OCI-LY3 (cell line): ENCODE data around the gene FARP1.

ENCODE experiments used
- H2AFZ ChIP-seq: fragments of 200-600, 300-600 bp; shearing (Covaris generic); 2 replicates; pipeline ENCODE4 v1.6.0; 2014; ENCODE audit warnings: antibody characterized with exemption, low read depth, low read length
- H3K27ac ChIP-seq: fragments of 200-600, 300-600 bp; sonication (generic); 2 replicates; pipeline ENCODE4 v1.5.1; 2014; ENCODE audit warnings: mild to moderate bottlenecking, low read length, moderate library complexity, mixed read lengths
- H3K27me3 ChIP-seq: fragments of 200-600, 300-600 bp; sonication (generic); 2 replicates; pipeline ENCODE4 v1.6.1; 2014; ENCODE audit warnings: low read depth, low read length, mixed read lengths
- H3K36me3 ChIP-seq: fragments of 200-600, 300-600 bp; sonication (generic); replicated peaks from 2 replicates; pipeline ENCODE3; 2014; ENCODE audit warnings: low read depth, low read length, mixed read lengths
- H3K4me1 ChIP-seq: fragments of 300-600, 200-600 bp; sonication (generic); 2 replicates; pipeline ENCODE4 v1.6.1; 2014; ENCODE audit warnings: low read length, mixed read lengths
- H3K4me2 ChIP-seq: fragments of 200-600, 300-600 bp; sonication (generic); 2 replicates; pipeline ENCODE4 v1.6.1; 2014; ENCODE audit warnings: low read length, mixed read lengths
- H3K4me3 ChIP-seq: fragments of 300-600, 200-600 bp; sonication (generic); 2 replicates; pipeline ENCODE4 v1.5.1; 2014; ENCODE audit warnings: antibody characterized with exemption, mild to moderate bottlenecking, low read length, moderate library complexity
- H3K79me2 ChIP-seq: fragments of 300-600, 200-600 bp; shearing (Covaris generic); 2 replicates; pipeline ENCODE4 v1.6.1; 2014; ENCODE audit warnings: mild to moderate bottlenecking, low read length, mixed read lengths
- H3K9ac ChIP-seq: fragments of 300-600, 200-600 bp; shearing (Covaris generic); 2 replicates; pipeline ENCODE4 v1.6.0; 2014; ENCODE audit warnings: mild to moderate bottlenecking, low read length, moderate library complexity
- H3K9me3 ChIP-seq: fragments of 200-600, 300-600 bp; shearing (Covaris generic); 2 replicates; pipeline ENCODE4 v1.6.1; 2014; ENCODE audit warnings: low read length, mixed read lengths; ENCODE audit not compliant: insufficient read depth
- H4K20me1 ChIP-seq: fragments of 200-600, 300-600 bp; sonication (generic); 2 replicates; pipeline ENCODE4 v1.6.1; 2016; ENCODE audit warnings: low read length, mixed read lengths; ENCODE audit not compliant: insufficient read depth
- EZH2phosphoT487 ChIP-seq: fragments of 200-600 bp; shearing (Covaris generic); IDR thresholded peaks from 2 replicates; pipeline ENCODE4 v1.6.1; 2018; ENCODE audit warnings: antibody characterized with exemption, mixed run types, low read depth
- TF ChIP-seq, protein P1 (sequence below): fragments of 200-600, 300-600 bp; sonication (generic); IDR thresholded peaks from 2 replicates; pipeline ENCODE4 v1.5.1; 2014; ENCODE audit warnings: antibody characterized with exemption, low read length, low read depth

Gene FARP1

DNA sequence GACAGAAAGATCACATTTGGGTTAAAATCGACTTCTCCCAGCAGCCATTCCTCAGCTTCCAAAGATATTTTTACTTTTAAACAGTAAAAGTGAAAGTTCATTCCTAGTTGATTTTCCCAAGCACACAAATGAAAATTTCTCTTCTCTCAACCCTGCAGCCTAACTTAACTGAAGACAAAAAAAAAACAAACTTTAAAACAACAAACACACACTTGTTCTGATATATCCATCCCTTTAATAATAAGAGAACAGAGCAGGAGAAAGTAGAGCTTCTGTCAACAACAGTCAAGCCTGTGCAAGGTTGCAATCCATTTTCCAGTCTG, 361.1 kb downstream of the FARP1 start:
- no peak overlapping the region for H3K27ac ChIP-seq
- no peak overlapping the region for H3K9ac ChIP-seq
- H3K4me1 ChIP-seq = peaks cover 47% of the 10 kb centered on the region
- H3K4me3 ChIP-seq = no peak overlapping the region
- H3K79me2 ChIP-seq = peaks cover 90% of the 10 kb centered on the region
- TF ChIP-seq, protein P1, sequence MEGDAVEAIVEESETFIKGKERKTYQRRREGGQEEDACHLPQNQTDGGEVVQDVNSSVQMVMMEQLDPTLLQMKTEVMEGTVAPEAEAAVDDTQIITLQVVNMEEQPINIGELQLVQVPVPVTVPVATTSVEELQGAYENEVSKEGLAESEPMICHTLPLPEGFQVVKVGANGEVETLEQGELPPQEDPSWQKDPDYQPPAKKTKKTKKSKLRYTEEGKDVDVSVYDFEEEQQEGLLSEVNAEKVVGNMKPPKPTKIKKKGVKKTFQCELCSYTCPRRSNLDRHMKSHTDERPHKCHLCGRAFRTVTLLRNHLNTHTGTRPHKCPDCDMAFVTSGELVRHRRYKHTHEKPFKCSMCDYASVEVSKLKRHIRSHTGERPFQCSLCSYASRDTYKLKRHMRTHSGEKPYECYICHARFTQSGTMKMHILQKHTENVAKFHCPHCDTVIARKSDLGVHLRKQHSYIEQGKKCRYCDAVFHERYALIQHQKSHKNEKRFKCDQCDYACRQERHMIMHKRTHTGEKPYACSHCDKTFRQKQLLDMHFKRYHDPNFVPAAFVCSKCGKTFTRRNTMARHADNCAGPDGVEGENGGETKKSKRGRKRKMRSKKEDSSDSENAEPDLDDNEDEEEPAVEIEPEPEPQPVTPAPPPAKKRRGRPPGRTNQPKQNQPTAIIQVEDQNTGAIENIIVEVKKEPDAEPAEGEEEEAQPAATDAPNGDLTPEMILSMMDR = no peak
- TF ChIP-seq EZH2phosphoT487 = no peak
- peak overlapping the region; percentile 25; the same call in 1 of the 2 replicates for H3K4me2 ChIP-seq
- peaks cover 29% of the 10 kb centered on the region for H3K36me3 ChIP-seq
- H3K27me3 ChIP-seq = no peaks in the 10 kb centered on the region
- no peaks in the 10 kb centered on the region for H3K9me3 ChIP-seq
- peaks cover 97% of the 10 kb centered on the region for H4K20me1 ChIP-seq
- no peak overlapping the region for H2AFZ ChIP-seq

DNA sequence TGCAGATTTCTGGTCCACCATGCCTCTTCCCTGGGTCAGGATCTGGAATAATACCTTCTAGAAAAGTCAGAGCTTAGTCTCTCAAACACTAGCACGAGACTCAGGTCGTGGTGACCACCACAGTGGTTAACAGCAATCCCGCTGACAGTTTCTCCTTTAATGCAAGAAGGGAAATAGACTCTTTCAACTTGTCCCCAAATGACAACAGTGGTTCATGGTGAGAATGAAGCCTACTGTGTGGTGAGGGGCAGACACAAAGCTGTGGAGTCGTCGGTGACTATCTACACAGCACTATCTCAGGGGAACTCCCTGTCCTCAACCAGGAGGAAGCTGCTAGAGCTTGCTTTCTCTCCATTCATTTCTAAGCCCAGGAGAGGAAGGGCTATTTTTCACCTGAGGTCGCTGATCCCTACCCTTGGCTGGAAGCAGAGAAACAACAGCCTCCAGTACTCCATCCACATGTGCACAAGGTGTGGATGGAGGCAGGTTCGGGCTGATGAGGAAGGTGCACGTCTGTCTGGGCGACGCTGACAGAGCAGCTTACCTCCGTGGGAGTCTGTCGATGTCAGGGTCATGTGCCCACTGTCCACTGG, 361.6 kb downstream of the FARP1 start:
- Histone ChIP-seq H3K27me3 (no peaks in the 10 kb centered on the region), H2AFZ (no peak overlapping the region), H3K36me3 (peaks cover 27% of the 10 kb centered on the region), H3K9ac (no peak overlapping the region), H4K20me1 (peaks cover 96% of the 10 kb centered on the region), H3K27ac (no peak overlapping the region), H3K4me1 (peaks cover 52% of the 10 kb centered on the region), H3K4me2 (peak overlapping the region; percentile 25; the same call in 1 of the 2 replicates), H3K79me2 (peaks cover 90% of the 10 kb centered on the region), H3K9me3 (no peaks in the 10 kb centered on the region), H3K4me3 (no peak overlapping the region)
- no peak for TF ChIP-seq EZH2phosphoT487
- TF ChIP-seq, protein P1 = no peak
